ENCODE results near the gene ADAM12. TPM values are rescaled to one million over a fixed set of nuclear protein-coding genes. Genes with fewer than 3 reads are reported as not detected.

The ADAM12 gene
- total and polyA plus RNA-seq, 9 of the 15 experiments (the other 6 are each of a cell fraction or from before 2014, with no cell fraction given): not detected

GRCh38 chr10:126155528-126155927 lies 232.7 kb downstream of the ADAM12 start:
- TF ChIP-seq USF2 (CRISPR knock-in tag; IDR thresholded peaks at IDR 0.05): no peak
- no peak for TF ChIP-seq FOXK2 (conservative IDR thresholded peaks at IDR 0.05 in 1 of 2, IDR thresholded peaks at IDR 0.05 in 1 of 2; ENCODE audit: low read depth in 2 of 2)
- TF ChIP-seq FUS (optimal IDR thresholded peaks at IDR 0.05; ENCODE audit: low read depth, low read length): no peak
- no peak for TF ChIP-seq NONO (IDR thresholded peaks at IDR 0.05; ENCODE audit: low read depth in 2 of 2, low read length in 1 of 2)
- FAIRE-seq: no peak
- no peak overlapping the region for H3K4me3 ChIP-seq
- POLR2A ChIA-PET: no interaction called here
- DNase-seq (ENCODE audit: extremely low read depth in 1 of 4, low spot score in 3 of 4): no peak
- H3K36me3 ChIP-seq (ENCODE audit: control insufficient read depth, insufficient read depth, low read length): no peaks in the 10 kb centered on the region
- BruUV-seq (replicated peaks): no TSS peak
- CTCF ChIA-PET (ENCODE audit: low intra/inter-chr PET ratio): no interaction called here
- in situ Hi-C loops (cut with MboI): no loop called here
- no peak overlapping the region for H3K4me2 ChIP-seq (ENCODE audit: insufficient read depth, low read length)
- H3K27me3 ChIP-seq (ENCODE audit: control insufficient read depth in 2 of 2, insufficient read depth in 2 of 2, low read length in 2 of 2): no peaks in the 10 kb centered on the region; a peak in 1 of 5 replicates
- intact Hi-C loops (cut with micrococcal nuclease): no loop called here
- no peaks in the 10 kb centered on the region for H3K79me2 ChIP-seq (ENCODE audit: control insufficient read depth, insufficient read depth, low read length)
- H3K9me1 ChIP-seq (ENCODE audit: control insufficient read depth, insufficient read depth, low read length): no peaks in the 10 kb centered on the region
- no peak overlapping the region for H3K9ac ChIP-seq (ENCODE audit: insufficient read depth in 1 of 2, low read depth in 2 of 2, low read length in 2 of 2)
- H4K20me1 ChIP-seq (replicated peaks; ENCODE audit: control insufficient read depth, insufficient read depth, low read length): no peaks in the 10 kb centered on the region
- H3K4me1 ChIP-seq (replicated peaks in 1 of 2; ENCODE audit: control insufficient read depth in 2 of 2, insufficient read depth in 2 of 2, low read length in 2 of 2): no peaks in the 10 kb centered on the region
- H2AFZ ChIP-seq (ENCODE audit: low read depth, low read length): no peak overlapping the region
- no peak for ATAC-seq
- no peak overlapping the region for H3K27ac ChIP-seq (ENCODE audit: extremely low read depth, low read depth, low read length)
- 0% methylated on average over 3 of the region's 3 CpGs for WGBS (ENCODE audit: insufficient coverage, low coverage, missing lambda C conversion rate)
- H3K9me3 ChIP-seq (replicated peaks; ENCODE audit: control insufficient read depth, insufficient read depth, low read depth, low read length): no peaks in the 10 kb centered on the region

All from K562 (cell line).